Activated naive CD8-positive, alpha-beta T cell (primary cell): ENCODE measurements around the gene SLC25A23.
"Not testable (repeated sequence)": the region's sequence is repeated elsewhere in the genome, so short reads cannot be mapped to it uniquely, and the experiment has no call there.

ENCODE experiments used
- H3K27ac Mint-ChIP-seq: one replicate; pipeline ENCODE4 v1.8.0; 2021; ENCODE audit warnings: mixed read lengths
- H3K27me3 Mint-ChIP-seq: one replicate; pipeline ENCODE4 v1.8.0; 2021; ENCODE audit warnings: mixed read lengths
- H3K36me3 Mint-ChIP-seq: one replicate; pipeline ENCODE4 v1.8.0; 2021; ENCODE audit warnings: mixed read lengths
- H3K4me1 Mint-ChIP-seq: one replicate; pipeline ENCODE4 v1.8.0; 2021; ENCODE audit warnings: low read depth, mixed read lengths
- H3K4me3 Mint-ChIP-seq: one replicate; pipeline ENCODE4 v1.8.0; 2021; ENCODE audit warnings: mild to moderate bottlenecking, mixed read lengths
- H3K9me3 Mint-ChIP-seq: one replicate; pipeline ENCODE4 v1.8.0; 2021; ENCODE audit warnings: low read depth, mixed read lengths

SLC25A23 gene

GRCh38 chr19:6459262-6460098, at the start of gene SLC25A23:
Gene SLC25A23 (minus strand): TSS chr19:6459792. CDS start chr19:6459628, 164 bp downstream.
- no peaks in the 10 kb centered on the region for H3K27me3 Mint-ChIP-seq
- H3K36me3 Mint-ChIP-seq = peaks cover 11% of the 10 kb centered on the region
- H3K27ac Mint-ChIP-seq = peak within 1 kb of the TSS; percentile 87
- no peaks in the 10 kb centered on the region for H3K9me3 Mint-ChIP-seq
- H3K4me1 Mint-ChIP-seq = peaks cover 22% of the 10 kb centered on the region
- peak within 1 kb of the TSS; percentile 96 for H3K4me3 Mint-ChIP-seq

- H3K27me3 Mint-ChIP-seq, H3K27ac Mint-ChIP-seq, H3K9me3 Mint-ChIP-seq, H3K4me3 Mint-ChIP-seq, H3K4me1 Mint-ChIP-seq, H3K36me3 Mint-ChIP-seq: not testable (repeated sequence)
These were observed 48.6 kb upstream of the SLC25A23 start for GRCh38 chr19:6508028-6508771.

- H3K27ac Mint-ChIP-seq = no peak overlapping the region
- no peaks in the 10 kb centered on the region for H3K36me3 Mint-ChIP-seq
- H3K4me3 Mint-ChIP-seq = peak overlapping the region; percentile 68
- no peaks in the 10 kb centered on the region for H3K9me3 Mint-ChIP-seq
- no peaks in the 10 kb centered on the region for H3K27me3 Mint-ChIP-seq
- peaks cover 14% of the 10 kb centered on the region for H3K4me1 Mint-ChIP-seq
These were observed 44.0 kb upstream of the SLC25A23 start for GRCh38 chr19:6503407-6504201.

GRCh38 chr19:6501740-6502648, 42.4 kb upstream of the SLC25A23 start, which contains the start of gene TUBB4A:
Gene TUBB4A (minus strand): TSS chr19:6502309. CDS start chr19:6502212, 97 bp downstream.
- H3K4me1 Mint-ChIP-seq = peaks cover 14% of the 10 kb centered on the region
- no peak within 1 kb of the TSS for H3K27ac Mint-ChIP-seq
- no peaks in the 10 kb centered on the region for H3K27me3 Mint-ChIP-seq
- H3K9me3 Mint-ChIP-seq = no peaks in the 10 kb centered on the region
- peak within 1 kb of the TSS; percentile 91 for H3K4me3 Mint-ChIP-seq
- H3K36me3 Mint-ChIP-seq = no peaks in the 10 kb centered on the region

GRCh38 chr19:6500837-6501739, 41.5 kb upstream of the SLC25A23 start:
- H3K9me3 Mint-ChIP-seq = no peaks in the 10 kb centered on the region
- peaks cover 14% of the 10 kb centered on the region for H3K4me1 Mint-ChIP-seq
- H3K4me3 Mint-ChIP-seq = peak overlapping the region; percentile 91
- no peak overlapping the region for H3K27ac Mint-ChIP-seq
- H3K36me3 Mint-ChIP-seq = no peaks in the 10 kb centered on the region
- no peaks in the 10 kb centered on the region for H3K27me3 Mint-ChIP-seq

GRCh38 chr19:6499052-6499790, 39.6 kb upstream of the SLC25A23 start:
- H3K27me3 Mint-ChIP-seq = no peaks in the 10 kb centered on the region
- H3K36me3 Mint-ChIP-seq = peaks cover 4% of the 10 kb centered on the region
- H3K27ac Mint-ChIP-seq = no peak overlapping the region

GRCh38 chr19:6498294-6499036, 38.9 kb upstream of the SLC25A23 start:
- Mint-ChIP-seq H3K9me3 (no peaks in the 10 kb centered on the region), H3K4me1 (peaks cover 8% of the 10 kb centered on the region), H3K4me3 (no peak overlapping the region), H3K27me3 (no peaks in the 10 kb centered on the region), H3K36me3 (peaks cover 4% of the 10 kb centered on the region), H3K27ac (no peak overlapping the region)

More at GRCh38 chr19:6499052-6499790, 39.6 kb upstream of the SLC25A23 start:
- peaks cover 11% of the 10 kb centered on the region for H3K4me1 Mint-ChIP-seq
- no peaks in the 10 kb centered on the region for H3K9me3 Mint-ChIP-seq
- H3K4me3 Mint-ChIP-seq = no peak overlapping the region

- peaks cover 4% of the 10 kb centered on the region for H3K4me1 Mint-ChIP-seq
- no peaks in the 10 kb centered on the region for H3K27me3 Mint-ChIP-seq
- H3K9me3 Mint-ChIP-seq = no peaks in the 10 kb centered on the region
- no peak overlapping the region for H3K27ac Mint-ChIP-seq
- H3K4me3 Mint-ChIP-seq = no peak overlapping the region
- peaks cover 4% of the 10 kb centered on the region for H3K36me3 Mint-ChIP-seq
These were observed 36.4 kb upstream of the SLC25A23 start for GRCh38 chr19:6495947-6496346.

- no peaks in the 10 kb centered on the region for H3K9me3 Mint-ChIP-seq
- no peaks in the 10 kb centered on the region for H3K27me3 Mint-ChIP-seq
- peaks cover 4% of the 10 kb centered on the region for H3K36me3 Mint-ChIP-seq
- H3K4me3 Mint-ChIP-seq = no peak overlapping the region
- H3K4me1 Mint-ChIP-seq = peaks cover 2% of the 10 kb centered on the region
- no peak overlapping the region for H3K27ac Mint-ChIP-seq
These were observed 34.9 kb upstream of the SLC25A23 start for GRCh38 chr19:6494438-6495036.

- no peak overlapping the region for H3K27ac Mint-ChIP-seq
- H3K36me3 Mint-ChIP-seq = peaks cover 4% of the 10 kb centered on the region
- H3K4me1 Mint-ChIP-seq = no peaks in the 10 kb centered on the region
- no peaks in the 10 kb centered on the region for H3K9me3 Mint-ChIP-seq
- H3K4me3 Mint-ChIP-seq = no peak overlapping the region
- H3K27me3 Mint-ChIP-seq = no peaks in the 10 kb centered on the region
These were observed 32.4 kb upstream of the SLC25A23 start for GRCh38 chr19:6491802-6492592.

- Mint-ChIP-seq H3K4me3 (peak overlapping the region; percentile 40), H3K9me3 (no peaks in the 10 kb centered on the region), H3K36me3 (peaks cover 4% of the 10 kb centered on the region), H3K4me1 (no peaks in the 10 kb centered on the region), H3K27me3 (no peaks in the 10 kb centered on the region), H3K27ac (no peak overlapping the region)
These were observed 30.5 kb upstream of the SLC25A23 start for GRCh38 chr19:6490134-6490533.
